Lung (tissue), 12 donors: ENCODE measurements around the gene MINDY4. TPM values are rescaled to one million over a fixed set of nuclear protein-coding genes. Genes with fewer than 3 reads are reported as not detected.
A peak's percentile ranks its signal among the peaks of the same experiment; 100 is the strongest.

Experiments used
- ATAC-seq: fragments of 200-7000 bp; cut with Tn5 transposase; one replicate; pipeline ENCODE4 v1.9.1; 2020; ENCODE audit warnings: moderate number of reproducible peaks; ENCODE audit not compliant: insufficient read depth, low FRiP score
- DNase-seq, 3 donors: peaks; one replicate each; pipeline ENCODE4 v3.0.0-alpha.2; 2013 to 2017
- H3K27ac ChIP-seq, 2 donors: one replicate each; pipeline ENCODE4 v1.5.1; 2013; ENCODE audit warnings: mild to moderate bottlenecking in 2 of 2, moderate library complexity in 2 of 2, control low read depth in 1 of 2, inconsistent platforms in 1 of 2, low read depth in 1 of 2, low read length in 1 of 2
- H3K27me3 ChIP-seq, 3 donors: one replicate each; pipeline ENCODE4 v1.5.1; 2013; ENCODE audit warnings: low read length in 2 of 3; ENCODE audit not compliant: control insufficient read depth in 3 of 3, insufficient read depth in 3 of 3
- H3K36me3 ChIP-seq, 4 donors: one replicate each; pipeline ENCODE4 v1.5.1; 2013; ENCODE audit warnings: low read length in 4 of 4, mild to moderate bottlenecking in 1 of 4, moderate library complexity in 1 of 4; ENCODE audit not compliant: control insufficient read depth in 4 of 4, insufficient read depth in 4 of 4
- H3K4me1 ChIP-seq, 5 donors: one replicate each; pipeline ENCODE4 v1.5.1; 2013; ENCODE audit warnings: low read length in 5 of 5, mild to moderate bottlenecking in 2 of 5, moderate library complexity in 1 of 5; ENCODE audit not compliant: control insufficient read depth in 5 of 5, insufficient read depth in 5 of 5
- H3K4me3 ChIP-seq: one replicate; pipeline ENCODE4 v1.5.1; 2013; ENCODE audit warnings: mild to moderate bottlenecking, control low read depth, moderate library complexity
- H3K9ac ChIP-seq, 2 donors: one replicate each; pipeline ENCODE4 v1.5.1; 2013; ENCODE audit warnings: low read length in 2 of 2, control low read depth in 1 of 2; ENCODE audit not compliant: insufficient read depth in 1 of 2
- H3K9me3 ChIP-seq, 4 donors: one replicate each; pipeline ENCODE4 v1.5.1; 2013; ENCODE audit warnings: low read length in 3 of 4, mild to moderate bottlenecking in 1 of 4, moderate library complexity in 1 of 4; ENCODE audit not compliant: control insufficient read depth in 4 of 4, insufficient read depth in 3 of 4
- CTCF ChIP-seq: IDR thresholded peaks from 2 replicates; pipeline ENCODE4 v1.5.1; 2012; ENCODE audit warnings: mild to moderate bottlenecking; ENCODE audit errors: control extremely low read depth, extremely low read depth
- WGBS, 2 donors: extraction: QIAGEN DNeasy Blood & Tissue Kit; methylation state at CpG; one replicate each; pipeline ENCODE4 v1.1.7; 2013; 5-methylcytosine and 5-hydroxymethylcytosine counted together
- polyA plus RNA-seq, 2 donors: library from polyadenylated mRNA; stranded (reverse); fragments of 200-250 nt; gene quantifications; one replicate each; pipeline ENCODE4 v1.2.1, GENCODE V29; 2013
- total RNA-seq, 2 donors: library from RNA; depleted of rRNA in 1 of 2; stranded (reverse); fragments of >200 nt in 1 of 2; gene quantifications; one replicate each; pipeline ENCODE4 v1.2.1, GENCODE V29; 2014 to 2021
- donor health status: control.
- donor health status: control.
- donor health status: Bipolar disorder and iron deficiency.
- donor health status: healthy.
- donor health status: DM: yes; HTN: yes; CAD: no.

Gene MINDY4
- total and polyA plus RNA-seq, 4 donors, result 5.0 to 24.1 (median 10.7) TPM

- 94% methylated on average over 9 to 10 of the region's 10 CpGs for WGBS, 2 donors
Observed at GRCh38 chr7:30859202-30859939, 88.2 kb downstream of the MINDY4 start.

GRCh38 chr7:30859940-30860496 lies 88.8 kb downstream of the MINDY4 start:
- Histone ChIP-seq H3K27ac (no peak overlapping the region), H3K9me3 (no peaks in the 10 kb centered on the region), H3K36me3 (peaks cover 0 to 14% (median 7%) of the 10 kb centered on the region in 4 donors), H3K4me3 (no peak overlapping the region), H3K9ac (no peak overlapping the region), H3K4me1 (peaks cover 0 to 1% (median 0%) of the 10 kb centered on the region in 5 donors), H3K27me3 (no peaks in the 10 kb centered on the region)
- no peak for ATAC-seq
- no peak for DNase-seq
- TF ChIP-seq CTCF, result no peak
- 92 to 93% methylated on average over 13 of the region's 13 CpGs for WGBS, 2 donors

More at GRCh38 chr7:30859202-30859939, 88.2 kb downstream of the MINDY4 start:
- Histone ChIP-seq H3K27ac (no peak overlapping the region), H3K4me3 (no peak overlapping the region), H3K27me3 (no peaks in the 10 kb centered on the region), H3K36me3 (peaks cover 0 to 19% (median 9%) of the 10 kb centered on the region in 4 donors), H3K4me1 (peaks cover 0 to 1% (median 0%) of the 10 kb centered on the region in 5 donors), H3K9me3 (no peaks in the 10 kb centered on the region), H3K9ac (no peak overlapping the region)
- no peak for ATAC-seq
- no peak for DNase-seq
- TF ChIP-seq CTCF, result no peak

- H3K4me3 ChIP-seq, result no peak overlapping the region
- no peak overlapping the region for H3K27ac ChIP-seq
- no peaks in the 10 kb centered on the region for H3K27me3 ChIP-seq
- no peak for DNase-seq
- H3K9me3 ChIP-seq, result no peaks in the 10 kb centered on the region
- WGBS, 2 donors, result 94 to 95% methylated on average over 7 of the region's 7 CpGs
- peaks cover 0 to 11% (median 8%) of the 10 kb centered on the region in 4 donors for H3K36me3 ChIP-seq
- peak overlapping the region in 1 of 2 donors; percentile 11 for H3K9ac ChIP-seq
- peaks cover 0 to 4% (median 0%) of the 10 kb centered on the region in 5 donors for H3K4me1 ChIP-seq
- TF ChIP-seq CTCF, result no peak
- no peak for ATAC-seq
Observed at GRCh38 chr7:30861612-30862011, 90.4 kb downstream of the MINDY4 start.
